GM21381 (cell line): Measurements from ENCODE around the gene C14orf132.

Experiments used
- ATAC-seq: cut with Tn5 transposase; IDR thresholded peaks from one replicate; pipeline ENCODE4 v1.9.1; 2021; ENCODE audit warnings: mild to moderate bottlenecking, moderate library complexity; ENCODE audit not compliant: unreplicated experiment

C14orf132 gene

DNA sequence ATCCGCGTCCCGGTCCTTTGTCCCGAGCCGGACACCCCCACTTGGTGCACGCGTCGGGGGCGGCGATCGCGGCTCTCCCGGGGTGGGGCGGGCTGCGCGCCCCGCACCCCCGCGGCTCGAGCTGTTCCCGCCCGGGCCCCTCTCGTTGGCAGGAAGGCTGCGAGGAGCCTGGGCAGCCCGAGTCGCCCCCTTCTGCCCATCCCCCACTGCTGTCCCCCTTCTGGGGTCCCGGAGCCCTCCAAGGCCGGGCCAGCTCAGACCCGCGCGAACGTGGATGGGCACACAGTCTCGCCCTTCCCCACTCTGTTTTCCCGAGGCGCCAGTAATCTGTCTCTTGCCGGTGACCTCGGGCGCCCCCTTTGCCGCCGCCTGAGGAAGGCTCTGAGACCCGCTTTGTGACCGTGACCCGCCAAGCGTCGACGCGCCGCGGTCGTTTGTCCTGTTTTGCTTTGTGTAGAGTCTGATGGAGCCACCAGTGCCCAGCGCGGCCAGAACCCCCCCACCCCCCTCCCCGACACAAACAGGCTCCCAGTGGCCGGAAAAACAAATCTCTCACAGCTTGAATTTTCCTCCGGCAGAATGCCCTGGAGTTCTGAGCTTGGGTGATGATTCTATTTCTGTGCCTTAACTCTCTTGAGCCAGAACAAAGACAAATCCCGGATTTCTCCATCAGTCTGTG lies 610 bp downstream of the C14orf132 start:
- ATAC-seq, result no peak

DNA sequence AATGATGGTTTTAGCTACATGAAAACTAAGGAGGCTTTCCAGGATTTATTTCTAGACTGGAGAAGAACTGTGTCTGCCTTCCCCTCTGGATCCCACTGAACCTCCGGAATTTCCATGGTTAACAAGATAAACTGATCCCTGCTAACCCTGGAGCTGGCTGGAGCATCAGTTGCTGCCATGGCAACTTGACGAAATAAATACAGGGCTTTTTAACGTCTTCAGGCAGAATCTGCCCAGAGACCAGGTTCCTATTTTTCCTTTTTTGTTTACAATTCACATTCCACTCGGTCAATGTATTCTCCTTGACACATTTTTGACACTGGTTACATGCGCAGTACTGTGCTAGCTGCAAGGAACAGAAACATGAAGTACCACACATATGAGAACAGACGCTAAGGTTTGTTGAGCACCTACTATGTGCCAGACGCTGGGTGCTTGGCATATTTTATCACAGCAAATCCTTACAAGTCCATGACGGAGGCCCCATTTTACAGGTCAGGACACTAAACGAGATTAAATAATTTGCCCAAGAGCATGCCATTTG lies 1.7 kb downstream of the C14orf132 start:
- ATAC-seq, result no peak

DNA sequence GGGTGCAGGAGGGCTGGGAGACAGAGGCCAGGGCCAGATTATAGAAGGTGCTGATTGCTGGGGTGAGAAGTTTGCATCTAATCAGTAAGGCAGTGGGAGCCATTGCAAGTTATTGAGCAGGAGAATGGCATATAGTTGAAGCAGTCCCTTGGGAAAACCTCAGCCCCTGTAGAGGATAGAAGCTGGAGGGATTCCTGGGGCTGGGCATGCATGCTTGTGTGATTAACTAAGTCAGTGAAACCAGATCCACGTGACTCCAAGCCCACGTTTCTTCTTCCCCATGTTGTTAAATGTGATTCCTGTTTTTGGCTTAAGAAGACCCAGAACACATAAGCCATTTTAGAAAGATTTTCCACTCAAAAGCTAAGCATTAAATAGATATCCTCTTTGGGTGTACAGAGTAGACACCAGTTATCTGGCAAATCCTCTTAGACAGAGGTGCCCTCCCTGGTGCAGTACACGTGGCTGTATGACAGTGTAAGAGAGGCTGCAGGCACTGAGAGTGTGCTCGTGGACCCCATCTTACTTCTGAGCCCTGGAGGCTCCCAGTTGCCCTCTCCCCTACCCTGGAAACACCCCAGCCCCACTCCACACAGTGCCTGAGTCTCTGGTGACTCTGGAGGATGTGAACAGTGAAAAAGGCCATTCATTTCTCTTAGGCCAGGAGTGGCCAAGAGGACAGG lies 3.2 kb downstream of the C14orf132 start:
- no peak for ATAC-seq

GRCh38 chr14:96046630-96047029 lies 7.5 kb downstream of the C14orf132 start:
- no peak for ATAC-seq

GRCh38 chr14:96047101-96047500 lies 7.9 kb downstream of the C14orf132 start:
- ATAC-seq, result no peak

- no peak for ATAC-seq
Measured at GRCh38 chr14:96049932-96050331, 10.8 kb downstream of the C14orf132 start.

DNA sequence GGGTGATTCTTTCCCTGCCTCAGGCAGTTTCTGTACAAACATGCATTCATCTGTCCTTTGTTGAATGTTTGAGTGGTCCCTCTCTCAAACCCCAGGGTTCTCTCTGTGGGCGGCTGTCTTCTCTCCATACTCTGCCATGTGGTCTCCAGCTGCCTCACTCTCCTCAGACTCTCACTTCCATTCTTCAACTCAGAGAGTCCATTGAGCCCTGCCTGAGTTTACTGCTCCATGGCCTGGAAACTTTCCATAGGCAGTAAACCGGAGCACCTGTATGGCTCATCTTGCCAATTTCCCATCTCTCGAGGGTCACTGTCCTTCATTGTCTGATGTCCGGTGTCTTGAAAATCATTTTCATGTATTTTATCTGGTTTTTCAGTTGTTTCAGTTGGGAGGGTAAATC lies 11.3 kb downstream of the C14orf132 start:
- ATAC-seq, result no peak

- ATAC-seq, result no peak
Measured at GRCh38 chr14:96051231-96051630, 12.1 kb downstream of the C14orf132 start.

DNA sequence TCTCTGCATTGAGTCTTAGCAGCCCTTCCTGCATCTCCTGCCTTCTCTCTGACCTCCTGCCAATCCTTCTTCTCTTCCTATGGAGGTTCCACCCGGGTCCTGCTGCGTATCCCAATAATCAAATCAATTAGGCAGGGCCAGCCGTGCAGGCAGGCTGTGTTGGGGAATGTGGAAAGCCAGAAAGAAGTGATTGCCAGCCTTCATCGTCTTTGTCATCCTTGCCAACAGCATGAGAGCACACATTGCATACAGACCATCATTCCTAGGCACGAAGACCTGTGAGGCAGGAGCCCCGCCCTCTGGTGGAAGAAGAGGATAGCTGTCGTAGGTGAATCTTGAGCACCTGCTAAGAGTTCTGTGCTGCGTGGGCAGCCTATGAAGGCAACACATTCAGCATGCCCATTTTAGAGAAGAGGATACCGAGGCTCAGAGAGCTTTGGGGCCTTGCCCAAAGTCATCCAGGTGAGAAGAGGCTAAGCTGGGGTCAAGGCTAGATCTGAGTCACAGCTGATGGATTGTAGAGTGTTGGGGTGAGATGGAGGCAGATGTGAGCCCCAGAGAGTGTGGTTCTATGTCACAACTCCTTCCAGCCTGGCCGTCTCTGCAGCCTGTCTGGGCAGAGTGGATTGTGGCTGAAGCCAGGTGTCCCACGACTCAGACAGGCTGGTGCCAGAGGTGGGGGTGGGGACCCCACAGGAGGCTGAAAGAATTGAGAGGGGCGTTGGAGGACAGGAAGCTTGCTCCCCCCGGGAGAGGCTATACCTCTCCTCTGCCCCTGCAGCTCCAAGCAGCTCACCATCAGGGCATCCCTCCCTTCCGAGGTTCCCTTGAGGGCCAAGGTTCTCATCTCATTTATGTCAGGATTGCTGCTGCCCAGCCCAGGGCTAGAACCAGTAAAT lies 12.7 kb downstream of the C14orf132 start:
- ATAC-seq, result no peak

DNA sequence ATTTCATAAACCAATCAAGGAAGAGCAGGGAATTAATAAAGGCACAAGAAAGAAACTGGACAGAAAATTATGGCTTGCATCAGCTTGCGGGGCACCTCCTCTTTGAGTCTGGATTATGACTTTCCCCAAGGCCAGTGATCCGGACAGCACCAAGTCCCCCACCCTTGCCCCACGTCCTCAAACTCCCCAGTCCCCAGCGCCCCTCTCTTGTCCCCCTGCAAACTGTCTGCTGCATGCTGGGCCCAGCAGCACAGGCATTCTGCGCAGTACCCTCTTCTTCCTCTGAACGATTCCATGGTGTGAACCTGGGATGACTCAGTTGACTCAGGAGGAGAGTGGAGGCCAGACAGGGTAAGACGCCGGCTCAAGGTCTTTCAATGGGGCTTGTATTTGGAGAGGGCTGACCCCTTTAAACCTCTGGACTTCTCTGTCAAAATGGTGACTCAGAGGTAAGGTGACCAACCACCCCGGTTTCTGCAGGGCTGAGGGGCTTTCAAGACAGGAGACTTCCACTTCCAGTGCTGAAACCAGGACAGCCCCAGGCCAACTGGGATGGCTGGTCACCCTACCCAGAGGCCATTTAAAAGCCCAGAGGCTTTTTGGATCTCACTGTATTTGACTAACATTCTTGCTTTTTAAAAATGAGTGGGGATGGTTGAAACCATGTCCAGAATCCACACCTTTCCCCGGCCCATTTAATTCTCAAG lies 13.5 kb downstream of the C14orf132 start:
- ATAC-seq, result no peak

DNA sequence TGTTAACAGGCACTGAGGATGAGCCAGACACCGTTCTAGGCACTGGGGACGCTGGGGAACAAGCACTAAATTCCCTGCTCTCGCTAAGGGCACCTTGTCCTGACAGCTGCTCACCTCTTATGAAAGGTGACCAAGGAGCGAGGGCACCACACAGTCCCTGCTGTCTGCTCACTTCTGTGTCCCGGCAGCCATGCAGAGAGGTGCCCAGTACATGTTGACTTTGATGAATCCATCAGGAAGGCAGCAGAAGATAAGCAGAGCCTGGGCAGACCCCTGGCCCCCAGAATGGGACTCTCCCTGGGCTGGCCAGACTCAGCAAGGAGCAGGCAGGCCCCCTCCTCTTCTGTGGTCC lies 14.1 kb downstream of the C14orf132 start:
- ATAC-seq, result no peak

- no peak for ATAC-seq
Measured at GRCh38 chr14:96053600-96054381, 14.6 kb downstream of the C14orf132 start.

DNA sequence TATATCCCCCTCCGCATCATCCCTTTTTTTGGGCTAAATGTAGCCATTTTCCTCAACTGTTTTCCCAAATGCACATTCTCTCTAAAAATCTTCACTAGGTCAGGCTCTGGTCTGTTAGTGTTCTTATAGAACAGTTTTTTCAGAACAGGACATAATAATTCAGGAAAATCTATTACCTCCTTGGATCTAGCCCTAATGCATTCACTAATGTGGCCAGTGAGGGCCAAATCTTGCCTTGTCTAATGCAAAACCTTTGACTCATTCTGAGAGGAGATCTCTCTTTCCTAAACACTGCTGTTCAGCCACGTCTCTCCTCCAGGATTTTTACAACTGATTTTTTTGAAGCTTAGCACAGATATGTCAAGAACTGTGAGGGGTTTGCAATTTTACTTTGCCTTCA lies 15.5 kb downstream of the C14orf132 start:
- no peak for ATAC-seq

- ATAC-seq, result no peak
Measured at GRCh38 chr14:96055065-96055752, 16.0 kb downstream of the C14orf132 start.

GRCh38 chr14:96055753-96056508 lies 16.8 kb downstream of the C14orf132 start:
- ATAC-seq, result no peak

- ATAC-seq, result no peak
Measured at GRCh38 chr14:96056509-96057422, 17.6 kb downstream of the C14orf132 start.

DNA sequence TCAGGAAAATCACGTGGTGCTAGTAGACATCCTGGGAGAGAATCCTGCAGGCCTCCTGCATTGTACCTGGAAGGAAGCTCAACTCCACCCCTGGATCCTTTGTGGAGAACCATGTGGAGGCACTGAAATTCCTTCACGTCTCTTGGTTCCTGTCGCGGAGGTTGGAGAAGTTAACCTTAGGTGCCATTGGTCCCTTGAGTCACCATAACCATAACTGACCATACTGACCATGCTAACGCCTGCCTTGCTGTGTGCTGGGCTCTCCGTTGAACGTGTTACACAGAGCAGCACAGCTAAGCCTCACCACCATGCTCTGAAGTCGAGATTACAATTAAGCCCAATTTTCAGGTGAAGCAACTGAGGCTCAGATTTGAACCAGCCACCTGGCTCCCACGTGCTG lies 18.6 kb downstream of the C14orf132 start:
- ATAC-seq, result no peak
